GM19463 (cell line): ENCODE measurements around the gene RPLP2.

ENCODE experiments used
- ATAC-seq: cut with Tn5 transposase; IDR thresholded peaks from one replicate; pipeline ENCODE4 v1.9.1; 2021; ENCODE audit warnings: mild to moderate bottlenecking, moderate library complexity; ENCODE audit not compliant: unreplicated experiment

The RPLP2 gene

GRCh38 chr11:846496-847098 lies 36.8 kb downstream of the RPLP2 start:
- no peak for ATAC-seq

DNA sequence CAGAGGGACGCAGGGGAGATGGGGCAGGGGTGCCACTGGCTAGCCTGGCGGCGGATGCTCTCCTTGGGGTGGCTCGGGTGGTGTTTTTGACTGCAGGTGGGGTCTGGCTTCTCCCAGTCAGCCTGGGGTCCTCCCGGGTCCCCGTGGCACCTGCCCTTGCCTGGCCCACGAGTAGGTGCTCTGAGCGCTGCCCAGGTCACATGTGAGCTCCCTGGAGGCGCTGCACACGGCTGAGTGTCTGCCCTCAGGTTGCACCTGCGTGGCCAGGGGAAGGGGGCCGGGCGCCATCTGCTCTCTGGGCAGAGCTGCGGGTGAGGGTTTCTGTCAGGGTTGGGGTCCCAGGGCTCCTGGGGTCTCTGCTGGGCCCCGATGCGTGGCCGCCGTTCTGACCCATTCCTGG lies 38.1 kb downstream of the RPLP2 start:
- no peak for ATAC-seq

DNA sequence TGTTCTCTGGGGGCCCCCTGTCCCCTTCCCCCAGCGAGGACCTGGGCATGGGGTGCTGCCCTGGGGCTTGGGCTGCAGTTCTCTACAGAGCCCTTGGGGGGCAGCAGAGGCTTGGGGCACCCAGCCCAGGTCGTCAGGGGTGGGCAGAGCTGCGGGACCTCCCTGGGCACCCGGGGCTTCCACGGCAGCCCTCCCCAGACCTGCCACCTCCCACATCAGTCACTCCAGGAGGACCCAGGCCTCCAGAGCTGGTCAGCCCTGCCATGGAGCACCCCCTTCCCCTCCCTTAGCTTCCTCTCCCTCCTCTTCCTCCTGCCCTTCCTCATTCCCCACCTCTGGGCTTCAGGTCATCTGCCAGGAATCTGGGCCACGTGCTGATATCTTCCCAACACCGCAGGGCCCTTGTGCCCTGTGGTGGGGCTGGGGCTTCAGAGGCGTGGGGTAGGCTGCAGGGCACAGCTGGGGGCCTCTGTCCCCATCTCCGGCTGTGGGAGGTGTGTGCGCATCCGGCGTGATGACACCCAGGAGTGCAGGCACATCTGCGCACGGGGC lies 38.7 kb downstream of the RPLP2 start:
- ATAC-seq: no peak

DNA sequence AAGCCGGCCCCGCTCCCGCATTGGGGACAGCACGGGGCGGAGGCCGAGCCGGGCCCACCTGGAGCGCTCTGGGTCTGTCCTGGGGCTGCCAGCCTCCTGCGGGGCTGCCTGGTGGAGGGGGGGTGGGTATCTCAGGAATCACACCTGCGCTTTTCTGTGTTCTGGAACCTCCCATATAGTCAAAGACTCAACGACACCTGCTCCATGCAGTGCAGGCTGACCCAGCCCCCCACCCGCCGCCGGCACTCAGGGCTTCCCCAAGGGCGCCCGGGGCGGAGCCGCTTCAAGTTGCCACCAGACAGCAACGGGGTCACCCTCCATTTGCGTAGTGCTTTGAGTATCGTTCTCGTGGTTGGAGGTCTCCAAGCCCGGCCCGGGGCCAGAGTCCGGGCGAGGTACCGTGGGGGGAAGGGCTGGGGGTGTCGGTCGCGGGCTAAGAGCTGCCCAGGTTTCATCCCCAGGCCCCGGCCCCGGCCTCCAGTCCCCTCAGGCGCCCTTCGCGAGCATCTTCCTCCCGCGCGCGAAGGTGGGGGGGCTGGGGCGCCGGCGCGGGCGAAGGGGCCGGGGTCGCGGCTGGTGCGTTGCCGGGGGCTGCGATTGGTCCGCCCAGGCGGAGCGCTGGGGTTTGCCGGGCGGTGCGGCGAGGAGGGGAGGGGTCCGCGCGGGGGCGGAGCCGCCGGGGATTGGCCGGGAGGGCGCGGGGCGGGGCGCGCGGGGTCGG lies 39.5 kb downstream of the RPLP2 start:
- no peak for ATAC-seq

DNA sequence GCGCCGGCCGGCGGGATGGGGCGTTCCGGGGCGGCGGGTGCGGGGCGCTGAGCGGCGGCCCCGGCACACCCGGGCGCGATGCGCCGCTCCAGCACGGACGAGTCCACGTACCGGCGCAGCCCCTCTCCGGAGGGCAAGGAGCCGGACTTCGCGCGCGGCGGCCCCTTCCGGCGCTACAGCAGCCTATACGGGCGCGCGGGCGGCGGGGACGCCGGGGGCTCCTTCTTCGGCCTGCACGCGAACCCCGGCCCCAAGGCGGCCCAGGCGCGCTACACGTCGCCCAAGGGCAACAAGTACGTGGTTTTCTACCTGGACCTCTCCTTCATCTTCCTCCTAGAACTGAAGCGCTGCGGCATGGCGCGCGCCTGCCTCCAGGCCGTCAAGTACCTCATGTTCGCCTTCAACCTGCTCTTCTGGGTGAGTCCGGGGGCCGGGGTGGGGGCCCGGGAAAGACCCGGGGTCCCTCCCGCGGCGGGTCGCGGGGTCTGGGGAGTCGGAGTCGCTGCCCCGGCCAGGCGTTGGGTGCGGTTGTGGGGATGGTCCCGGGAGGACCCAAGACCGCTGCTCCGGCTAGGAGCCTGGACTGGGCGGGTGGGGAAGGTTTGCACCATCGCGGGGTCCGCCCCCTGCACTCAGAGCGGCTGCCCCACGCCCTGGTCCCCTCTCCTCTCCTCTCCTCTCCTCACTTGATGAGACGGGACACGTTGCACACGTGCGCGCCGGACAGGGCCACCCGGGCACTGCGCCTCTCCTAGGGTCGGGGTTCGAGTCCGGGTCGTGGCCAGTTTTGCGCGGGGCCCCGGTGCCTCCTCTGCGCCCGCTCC lies 40.4 kb downstream of the RPLP2 start:
- ATAC-seq: no peak

DNA sequence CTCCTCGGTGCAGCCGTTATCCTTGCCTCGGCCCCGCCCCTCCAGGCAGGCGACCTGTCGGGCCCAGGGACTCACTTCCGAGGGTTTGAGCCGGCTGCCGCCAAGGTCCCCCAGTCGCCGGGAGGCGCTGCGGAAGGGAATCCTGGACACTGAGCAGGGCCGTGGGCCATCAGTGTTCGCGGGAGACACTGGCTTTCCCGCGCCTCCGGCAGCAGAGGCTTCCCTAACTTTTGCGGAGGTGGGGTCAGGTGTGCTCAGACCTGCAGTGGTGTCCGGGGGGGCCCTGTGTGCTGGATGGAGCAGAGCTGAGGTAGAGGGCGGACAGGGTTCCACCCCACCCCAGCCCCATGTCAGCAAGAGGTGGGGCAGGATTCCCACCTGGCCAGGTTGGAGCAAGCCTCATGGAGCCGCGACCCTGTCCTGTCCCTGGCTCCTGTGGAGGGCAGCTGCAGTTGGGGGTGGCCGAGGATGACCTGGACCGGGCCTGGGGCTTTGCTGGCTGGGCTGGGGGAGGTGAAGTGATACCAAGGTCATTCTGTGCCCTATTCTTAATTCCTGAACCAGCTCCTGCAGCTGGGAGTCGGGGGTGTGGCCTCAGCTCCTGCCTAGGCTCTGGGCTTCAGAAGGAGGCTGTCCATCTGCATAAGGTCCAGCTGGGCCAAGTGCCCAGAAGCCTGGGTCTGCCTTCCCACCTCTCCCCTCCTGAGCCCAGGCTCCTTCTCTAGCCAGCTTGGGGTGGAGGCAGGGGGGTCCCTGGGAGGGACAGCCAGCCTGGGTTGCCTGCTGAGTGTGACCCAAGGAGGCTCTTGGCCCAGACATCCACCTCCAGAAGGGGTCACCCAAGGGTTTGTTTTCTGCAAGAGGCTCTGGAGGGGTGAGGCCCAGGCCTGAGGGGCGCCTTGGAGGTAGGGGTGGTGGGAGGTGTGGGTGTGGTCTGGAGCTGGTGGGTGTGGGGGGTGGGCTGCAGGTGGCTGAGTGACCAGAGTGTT lies 41.3 kb downstream of the RPLP2 start:
- no peak for ATAC-seq

GRCh38 chr11:852762-853161 lies 43.0 kb downstream of the RPLP2 start:
- ATAC-seq: no peak

GRCh38 chr11:853682-854448 lies 44.1 kb downstream of the RPLP2 start:
- ATAC-seq: no peak

GRCh38 chr11:854601-855329 lies 45.0 kb downstream of the RPLP2 start:
- ATAC-seq: no peak

DNA sequence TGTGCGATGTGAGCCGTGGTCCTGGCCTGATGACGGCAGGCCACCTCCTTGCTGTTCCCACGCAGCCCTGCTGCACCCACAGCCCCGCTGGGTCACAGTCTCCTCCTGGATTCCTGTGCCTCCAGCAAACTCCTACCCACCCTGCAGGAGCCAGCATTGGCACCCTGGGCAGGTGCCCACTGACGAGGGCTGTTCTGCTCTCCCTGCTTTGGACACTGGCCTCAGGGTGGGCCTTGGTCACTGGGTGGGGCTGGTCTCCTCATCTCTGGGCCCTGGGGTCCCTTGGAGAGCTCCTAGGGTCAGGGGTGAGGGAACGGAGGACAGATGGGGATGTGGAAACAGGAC lies 45.5 kb downstream of the RPLP2 start:
- ATAC-seq: no peak

GRCh38 chr11:855796-856195 lies 46.0 kb downstream of the RPLP2 start:
- ATAC-seq: no peak

GRCh38 chr11:856397-856796 lies 46.6 kb downstream of the RPLP2 start:
- ATAC-seq: no peak

- ATAC-seq: no peak
Measured at GRCh38 chr11:858053-858761, 48.4 kb downstream of the RPLP2 start.

GRCh38 chr11:858762-859339 lies 49.1 kb downstream of the RPLP2 start:
- no peak for ATAC-seq

DNA sequence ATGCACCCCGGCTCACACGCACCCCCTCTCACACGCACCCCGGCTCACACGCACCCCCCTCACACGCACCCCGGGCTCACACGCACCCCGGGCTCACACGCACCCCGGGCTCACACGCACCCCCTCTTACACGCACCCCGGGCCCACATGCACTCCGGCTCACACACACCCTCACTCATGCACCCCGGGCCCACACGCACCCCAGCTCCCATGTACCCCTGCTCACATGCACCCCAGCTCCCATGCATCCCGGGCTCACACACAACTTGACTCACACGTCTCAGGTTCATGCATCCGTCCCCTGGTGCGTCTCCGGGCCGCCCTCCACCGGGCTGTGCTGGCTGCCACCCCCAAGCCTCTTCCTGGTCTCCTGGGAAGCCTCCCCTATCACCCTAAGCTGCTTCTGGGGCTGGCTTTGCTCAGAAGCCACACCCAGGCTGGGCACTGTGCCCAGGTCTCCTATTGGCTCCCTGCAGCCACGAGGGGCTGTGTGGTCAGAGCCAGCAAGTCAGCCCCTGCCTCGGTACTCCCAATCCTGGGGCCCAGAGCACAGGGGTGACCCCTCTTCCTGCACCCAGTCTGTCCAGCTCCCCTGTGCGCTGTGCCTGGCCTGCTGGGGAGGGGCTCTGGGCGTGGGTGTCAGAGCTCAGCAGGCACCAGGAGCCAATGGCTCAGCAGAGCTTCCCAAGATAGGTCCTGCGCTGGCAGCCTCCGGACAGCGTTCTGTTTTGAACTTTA lies 49.8 kb downstream of the RPLP2 start:
- ATAC-seq: no peak

DNA sequence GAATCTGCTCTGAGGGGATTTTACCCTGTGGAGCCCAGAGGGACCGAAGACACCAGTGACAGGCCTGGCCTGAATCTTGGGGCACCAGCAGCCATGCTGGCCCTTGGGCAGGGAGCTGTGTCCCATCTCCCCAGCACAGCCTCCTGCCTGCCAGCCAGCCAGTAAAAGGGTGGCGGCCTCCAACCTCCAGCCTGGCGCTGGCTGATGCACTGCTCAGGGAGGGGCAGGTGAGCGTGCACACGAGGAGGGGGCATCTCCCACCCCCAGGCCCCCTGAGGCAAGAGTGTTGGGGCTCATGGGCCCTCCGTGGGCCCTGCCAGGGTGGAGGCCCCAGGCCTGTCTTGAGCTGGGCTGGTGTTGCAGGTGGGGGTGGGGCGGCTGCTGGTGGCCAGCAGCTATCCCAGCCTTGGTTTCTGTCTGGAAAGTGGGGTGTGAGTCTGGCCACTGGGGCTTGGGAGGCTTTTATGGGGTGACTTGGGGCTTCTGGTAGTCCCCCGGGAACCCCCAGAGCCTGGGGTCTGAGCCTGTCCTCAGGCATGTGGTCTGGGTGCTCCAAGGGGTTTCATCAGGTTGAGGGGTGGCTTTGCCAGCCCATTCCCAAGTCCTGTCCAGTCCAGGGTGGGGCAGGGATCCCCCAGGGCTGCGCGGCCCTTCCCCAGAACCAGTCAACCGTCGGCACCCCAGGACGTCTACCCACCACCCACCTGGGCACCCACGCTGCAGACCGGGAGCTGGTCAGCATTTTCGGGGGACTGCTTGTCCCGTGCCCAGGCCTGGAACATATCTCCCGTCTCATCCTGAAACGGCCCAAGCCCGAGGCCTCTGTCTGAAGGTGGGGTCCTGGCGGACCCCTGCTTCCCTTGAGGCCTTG lies 50.7 kb downstream of the RPLP2 start:
- ATAC-seq: no peak

- no peak for ATAC-seq
Measured at GRCh38 chr11:861105-861479, 51.3 kb downstream of the RPLP2 start.
